Measurements from ENCODE around the gene SMARCA4.
"Not testable (repeated sequence)": the region's sequence is repeated elsewhere in the genome, so short reads cannot be mapped to it uniquely, and the experiment has no call there.

The SMARCA4 gene

DNA sequence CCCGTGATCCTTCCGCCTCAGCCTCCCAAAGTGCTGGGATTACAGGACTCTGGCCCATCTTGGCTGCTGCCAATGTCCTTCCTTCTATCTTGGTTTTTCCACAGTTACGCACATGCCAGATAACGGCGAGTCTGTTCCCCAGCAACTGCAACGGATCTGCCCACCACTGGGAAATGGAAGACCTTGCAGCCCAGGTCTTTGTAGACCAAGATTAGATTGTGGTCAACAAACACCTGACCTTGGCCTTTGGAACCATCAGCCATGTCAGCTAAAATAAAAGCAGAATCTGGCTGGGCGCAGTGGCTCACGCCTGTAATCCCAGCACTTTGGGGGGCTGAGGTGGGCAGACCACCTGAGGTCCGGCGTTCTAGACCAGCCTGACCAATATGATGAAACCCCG lies 118.1 kb downstream of the SMARCA4 start:
- DNase-seq: no peak

- no peak for DNase-seq
Measured at GRCh38 chr19:11079999-11080398, 119.2 kb downstream of the SMARCA4 start.

GRCh38 chr19:11087870-11088505 lies 127.2 kb downstream of the SMARCA4 start:
- DNase-seq: no peak

DNA sequence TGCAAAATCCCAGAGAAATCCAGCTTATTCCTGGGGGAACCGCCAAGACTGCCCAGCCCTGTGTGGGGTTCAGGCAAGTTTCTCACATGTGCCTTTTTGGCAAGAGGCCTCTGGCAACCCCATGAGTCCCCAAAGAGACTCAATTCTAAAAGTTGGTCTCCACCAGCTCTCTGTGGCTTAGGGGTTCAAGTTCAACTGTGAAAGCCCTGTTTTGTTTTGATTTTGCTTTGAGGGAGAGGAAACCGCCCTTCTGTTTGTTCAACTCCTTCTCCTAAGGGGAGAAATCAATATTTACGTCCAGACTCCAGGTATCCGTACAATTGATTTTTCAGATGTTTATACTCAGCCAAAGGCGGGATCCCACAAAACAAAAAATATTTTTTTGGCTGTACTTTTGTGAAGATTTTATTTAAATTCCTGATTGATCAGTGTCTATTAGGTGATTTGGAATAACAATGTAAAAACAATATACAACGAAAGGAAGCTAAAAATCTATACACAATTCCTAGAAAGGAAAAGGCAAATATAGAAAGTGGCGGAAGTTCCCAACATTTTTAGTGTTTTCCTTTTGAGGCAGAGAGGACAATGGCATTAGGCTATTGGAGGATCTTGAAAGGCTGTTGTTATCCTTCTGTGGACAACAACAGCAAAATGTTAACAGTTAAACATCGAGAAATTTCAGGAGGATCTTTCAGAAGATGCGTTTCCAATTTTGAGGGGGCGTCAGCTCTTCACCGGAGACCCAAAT lies 127.8 kb downstream of the SMARCA4 start:
- no peak for DNase-seq

GRCh38 chr19:11089254-11090013 lies 128.6 kb downstream of the SMARCA4 start, which contains the start of gene LDLR:
TSS of gene LDLR (plus strand) at chr19:11089463. CDS start at chr19:11089549, 86 bp downstream.
- peak; percentile 81 for DNase-seq

DNA sequence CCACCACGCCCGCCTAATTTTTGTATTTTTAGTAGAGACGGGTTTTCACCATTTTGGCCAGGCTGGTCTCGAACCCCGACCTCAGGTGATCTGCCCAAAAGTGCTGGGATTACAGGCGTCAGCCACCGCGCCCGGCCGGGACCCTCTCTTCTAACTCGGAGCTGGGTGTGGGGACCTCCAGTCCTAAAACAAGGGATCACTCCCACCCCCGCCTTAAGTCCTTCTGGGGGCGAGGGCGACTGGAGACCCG lies 129.1 kb downstream of the SMARCA4 start:
- DNase-seq: peak; percentile 46

DNA sequence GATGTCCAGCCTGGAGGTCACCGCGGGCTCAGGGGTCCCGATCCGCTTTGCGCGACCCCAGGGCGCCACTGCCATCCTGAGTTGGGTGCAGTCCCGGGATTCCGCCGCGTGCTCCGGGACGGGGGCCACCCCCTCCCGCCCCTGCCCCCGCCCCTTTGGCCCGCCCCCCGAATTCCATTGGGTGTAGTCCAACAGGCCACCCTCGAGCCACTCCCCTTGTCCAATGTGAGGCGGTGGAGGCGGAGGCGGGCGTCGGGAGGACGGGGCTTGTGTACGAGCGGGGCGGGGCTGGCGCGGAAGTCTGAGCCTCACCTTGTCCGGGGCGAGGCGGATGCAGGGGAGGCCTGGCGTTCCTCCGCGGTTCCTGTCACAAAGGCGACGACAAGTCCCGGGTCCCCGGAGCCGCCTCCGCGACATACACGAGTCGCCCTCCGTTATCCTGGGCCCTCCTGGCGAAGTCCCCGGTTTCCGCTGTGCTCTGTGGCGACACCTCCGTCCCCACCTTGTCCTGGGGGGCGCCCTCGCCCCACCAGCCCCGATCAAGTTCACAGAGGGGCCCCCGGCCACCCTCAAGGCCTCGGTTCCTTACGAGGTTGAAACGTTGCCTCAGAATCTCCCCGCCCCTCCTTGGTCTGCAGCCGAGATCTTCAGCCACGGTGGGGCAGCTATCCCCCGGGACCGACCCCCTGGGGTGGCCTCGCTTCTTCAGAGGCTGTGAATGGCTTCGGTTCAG lies 129.6 kb downstream of the SMARCA4 start:
- peak; percentile 76 for DNase-seq

GRCh38 chr19:11090997-11091702 lies 130.3 kb downstream of the SMARCA4 start:
- no peak for DNase-seq

- peak; percentile 7 for DNase-seq
Measured at GRCh38 chr19:11091703-11092153, 130.9 kb downstream of the SMARCA4 start.

- no peak for DNase-seq
Measured at GRCh38 chr19:11092181-11092538, 131.3 kb downstream of the SMARCA4 start.

DNA sequence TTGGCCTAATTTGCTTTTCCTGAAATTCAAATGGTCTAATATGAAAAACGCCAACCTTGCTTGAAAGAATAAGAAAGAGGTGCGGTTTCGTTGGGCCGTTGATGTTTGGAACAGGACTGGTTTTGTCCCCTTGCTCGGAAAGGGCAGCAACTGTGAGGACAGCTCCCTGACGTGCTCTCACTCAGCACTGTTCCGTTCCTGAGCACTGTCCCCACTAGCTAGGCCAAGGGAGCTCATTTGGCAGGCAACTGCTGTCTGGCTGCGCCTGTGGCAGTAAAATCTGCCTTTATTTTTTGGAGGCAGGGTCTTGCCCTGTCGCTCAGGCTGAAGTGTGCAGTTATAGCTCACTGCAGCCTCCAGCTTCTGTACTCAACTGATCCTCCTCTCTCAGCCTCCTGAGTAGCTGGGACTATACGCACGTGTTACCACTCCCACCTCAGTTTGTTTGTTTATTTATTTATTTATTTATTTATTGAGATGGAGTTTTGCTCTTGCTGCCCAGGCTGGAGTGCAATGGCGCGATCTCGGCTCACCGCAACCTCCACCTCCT lies 132.9 kb downstream of the SMARCA4 start:
- DNase-seq: no peak

- no peak for DNase-seq
Measured at GRCh38 chr19:11094520-11094894, 133.7 kb downstream of the SMARCA4 start.

DNA sequence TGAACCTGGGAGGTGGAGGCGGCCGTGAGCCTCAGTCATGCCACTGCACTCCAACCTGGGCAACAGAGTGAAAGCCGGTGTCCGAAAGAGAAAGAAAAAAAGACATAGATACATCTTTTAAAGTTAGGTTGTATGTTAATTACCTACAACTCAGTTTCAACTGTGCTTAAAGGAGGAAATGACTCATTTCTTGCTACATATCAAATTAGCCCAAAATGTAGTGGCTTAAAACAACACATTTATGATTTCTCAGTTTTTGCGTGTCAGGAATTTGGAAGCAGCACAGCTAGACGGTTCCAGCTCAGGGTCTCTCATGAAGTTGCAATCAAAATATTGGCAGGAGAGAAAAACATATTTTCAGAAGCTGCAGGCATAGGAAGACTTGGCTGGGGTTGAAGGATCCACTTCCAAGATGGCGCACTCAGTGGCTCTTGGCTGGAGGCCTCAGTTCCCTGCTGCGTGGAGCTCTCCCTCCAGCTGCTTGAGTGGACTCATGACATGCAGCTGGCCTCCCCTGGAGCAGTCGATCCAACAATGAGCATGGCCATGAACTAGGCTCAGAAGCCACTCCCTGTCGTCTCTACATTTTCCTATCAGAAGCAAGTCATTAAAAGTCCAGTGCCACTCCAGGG lies 135.5 kb downstream of the SMARCA4 start:
- no peak for DNase-seq

GRCh38 chr19:11097367-11097766 lies 136.5 kb downstream of the SMARCA4 start:
- DNase-seq: not testable (repeated sequence)

GRCh38 chr19:11098327-11098726 lies 137.5 kb downstream of the SMARCA4 start:
- no peak for DNase-seq

DNA sequence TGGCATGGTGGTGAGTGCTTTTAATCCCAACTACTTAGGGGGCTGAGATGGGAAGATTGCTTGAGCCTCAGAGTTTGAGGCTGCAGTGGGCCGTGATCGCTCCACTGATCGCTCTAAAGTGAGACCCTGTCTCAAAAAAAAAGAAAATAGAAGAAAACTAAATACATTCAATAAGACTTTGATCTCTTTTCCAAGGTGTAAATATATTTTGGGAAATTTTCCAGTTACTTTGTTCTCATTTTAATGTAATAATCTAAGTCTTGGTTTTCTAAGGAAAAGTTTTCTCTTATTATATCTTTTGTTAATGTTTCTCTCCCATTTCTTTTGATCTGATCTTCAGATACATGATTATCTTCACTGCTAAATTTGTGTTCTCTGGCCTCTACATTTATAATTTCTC lies 138.0 kb downstream of the SMARCA4 start:
- DNase-seq: no peak

GRCh38 chr19:11100049-11100448 lies 139.2 kb downstream of the SMARCA4 start:
- DNase-seq: no peak

- DNase-seq: no peak
Measured at GRCh38 chr19:11101057-11101456, 140.2 kb downstream of the SMARCA4 start.

DNA sequence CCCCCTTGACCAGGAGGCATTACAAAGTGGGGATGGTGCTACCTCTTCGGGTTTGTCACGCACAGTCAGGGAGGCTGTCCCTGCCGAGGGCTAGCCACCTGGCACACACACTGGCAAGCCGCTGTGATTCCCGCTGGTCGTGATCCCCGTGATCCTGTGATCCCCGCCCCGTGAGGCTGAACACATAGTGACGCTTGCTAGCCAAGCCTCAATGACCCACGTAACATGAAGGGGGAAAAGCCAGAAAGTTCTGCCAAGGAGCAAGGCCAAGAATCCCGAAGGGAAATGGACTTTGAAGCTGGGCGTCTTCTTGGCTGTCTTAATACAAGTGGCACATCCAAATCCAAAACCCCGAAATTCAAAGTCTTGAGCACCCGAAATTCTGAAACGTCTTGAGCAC lies 142.1 kb downstream of the SMARCA4 start:
- no peak for DNase-seq

GRCh38 chr19:11103667-11104066 lies 142.8 kb downstream of the SMARCA4 start:
- DNase-seq: not testable (repeated sequence)

GRCh38 chr19:11105014-11105636 lies 144.3 kb downstream of the SMARCA4 start:
- DNase-seq: no peak

Data from NCI-H526 treated with DMSO at 0.1 percent for 48 hours (cell line).